ENCODE results near the gene RUNX2.
"Not testable (repeated sequence)": the region's sequence is repeated elsewhere in the genome, so short reads cannot be mapped to it uniquely, and the experiment has no call there.

RUNX2 gene

GRCh38 chr6:45558858-45559257 is 230.7 kb downstream of the RUNX2 start:
- no peak for DNase-seq (ENCODE audit: low spot score)

GRCh38 chr6:45560321-45560820 is 232.2 kb downstream of the RUNX2 start:
- not testable (repeated sequence) for DNase-seq (ENCODE audit: low spot score)

- DNase-seq (ENCODE audit: low spot score) = no peak
Observed at GRCh38 chr6:45562171-45562570, 234.0 kb downstream of the RUNX2 start.

- no peak for DNase-seq (ENCODE audit: low spot score)
Observed at GRCh38 chr6:45563041-45563440, 234.9 kb downstream of the RUNX2 start.

GRCh38 chr6:45563844-45564243 is 235.7 kb downstream of the RUNX2 start:
- DNase-seq (ENCODE audit: low spot score) = no peak

GRCh38 chr6:45566882-45567281 is 238.8 kb downstream of the RUNX2 start:
- DNase-seq (ENCODE audit: low spot score) = no peak

- no peak for DNase-seq (ENCODE audit: low spot score)
Observed at GRCh38 chr6:45567879-45568278, 239.7 kb downstream of the RUNX2 start.

GRCh38 chr6:45568626-45569025 is 240.5 kb downstream of the RUNX2 start:
- no peak for DNase-seq (ENCODE audit: low spot score)

GRCh38 chr6:45569210-45569945 is 241.2 kb downstream of the RUNX2 start:
- DNase-seq (ENCODE audit: low spot score) = no peak

- DNase-seq (ENCODE audit: low spot score) = no peak
Observed at GRCh38 chr6:45571159-45571558, 243.0 kb downstream of the RUNX2 start.

GRCh38 chr6:45572833-45573232 is 244.7 kb downstream of the RUNX2 start:
- no peak for DNase-seq (ENCODE audit: low spot score)

- no peak for DNase-seq (ENCODE audit: low spot score)
Observed at GRCh38 chr6:45574014-45574461, 245.9 kb downstream of the RUNX2 start.

GRCh38 chr6:45574885-45575284 is 246.8 kb downstream of the RUNX2 start:
- DNase-seq (ENCODE audit: low spot score) = no peak

GRCh38 chr6:45576648-45577624 is 248.8 kb downstream of the RUNX2 start:
- DNase-seq (ENCODE audit: low spot score) = peak; percentile 23

GRCh38 chr6:45577836-45578504 is 249.8 kb downstream of the RUNX2 start:
- no peak for DNase-seq (ENCODE audit: low spot score)

- no peak for DNase-seq (ENCODE audit: low spot score)
Observed at GRCh38 chr6:45584127-45584526, 256.0 kb downstream of the RUNX2 start.

GRCh38 chr6:45586216-45587171 is 258.4 kb downstream of the RUNX2 start:
- no peak for DNase-seq (ENCODE audit: low spot score)

- no peak for DNase-seq (ENCODE audit: low spot score)
Observed at GRCh38 chr6:45587229-45588060, 259.3 kb downstream of the RUNX2 start.

GRCh38 chr6:45589367-45589766 is 261.2 kb downstream of the RUNX2 start:
- DNase-seq (ENCODE audit: low spot score) = no peak

- DNase-seq (ENCODE audit: low spot score) = no peak
Observed at GRCh38 chr6:45590226-45590625, 262.1 kb downstream of the RUNX2 start.
